GM19468 (cell line): Measurements from ENCODE around the gene FANCC.

Experiments
- ATAC-seq: cut with Tn5 transposase; IDR thresholded peaks from one replicate; pipeline ENCODE4 v1.9.1; 2021; ENCODE audit warnings: mild to moderate bottlenecking, moderate library complexity, moderate number of reproducible peaks; ENCODE audit not compliant: unreplicated experiment; ENCODE audit errors: extremely low read depth

FANCC gene

DNA sequence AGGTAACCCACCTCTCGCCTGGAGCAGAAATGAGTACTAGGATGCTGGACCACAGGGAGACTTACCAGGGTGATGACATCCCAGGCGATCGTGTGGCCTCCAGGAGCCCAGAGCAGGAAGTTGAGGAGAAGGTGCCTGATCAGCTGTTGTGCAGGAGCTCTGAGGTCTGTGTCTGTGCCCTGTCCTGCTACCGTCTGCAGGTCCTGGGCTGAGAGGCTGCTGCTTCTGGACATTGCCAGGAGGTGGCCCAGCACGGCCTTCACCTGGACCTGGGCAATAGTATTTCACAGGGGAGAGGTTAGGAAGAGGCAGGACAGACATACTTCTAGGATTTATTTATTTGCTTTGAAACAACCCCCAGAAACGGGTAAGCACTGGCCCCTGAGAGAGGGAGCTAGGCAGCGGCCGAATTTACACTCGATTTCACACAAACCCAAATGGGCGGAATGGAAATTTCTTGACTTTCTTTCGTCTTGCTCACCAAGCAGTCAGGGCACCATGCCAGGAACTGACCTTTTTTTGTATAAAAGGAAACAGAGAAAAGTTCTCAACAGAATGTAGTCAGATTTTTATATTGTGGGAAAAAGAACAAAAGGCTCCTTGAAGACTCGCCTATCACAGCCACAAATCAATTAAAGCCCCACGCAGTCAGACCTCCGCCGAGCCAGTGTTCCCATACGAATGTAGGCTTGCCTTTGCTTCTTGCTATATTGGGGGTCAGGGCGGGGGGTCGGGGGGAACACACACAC lies 210.3 kb downstream of the FANCC start:
- no peak for ATAC-seq

DNA sequence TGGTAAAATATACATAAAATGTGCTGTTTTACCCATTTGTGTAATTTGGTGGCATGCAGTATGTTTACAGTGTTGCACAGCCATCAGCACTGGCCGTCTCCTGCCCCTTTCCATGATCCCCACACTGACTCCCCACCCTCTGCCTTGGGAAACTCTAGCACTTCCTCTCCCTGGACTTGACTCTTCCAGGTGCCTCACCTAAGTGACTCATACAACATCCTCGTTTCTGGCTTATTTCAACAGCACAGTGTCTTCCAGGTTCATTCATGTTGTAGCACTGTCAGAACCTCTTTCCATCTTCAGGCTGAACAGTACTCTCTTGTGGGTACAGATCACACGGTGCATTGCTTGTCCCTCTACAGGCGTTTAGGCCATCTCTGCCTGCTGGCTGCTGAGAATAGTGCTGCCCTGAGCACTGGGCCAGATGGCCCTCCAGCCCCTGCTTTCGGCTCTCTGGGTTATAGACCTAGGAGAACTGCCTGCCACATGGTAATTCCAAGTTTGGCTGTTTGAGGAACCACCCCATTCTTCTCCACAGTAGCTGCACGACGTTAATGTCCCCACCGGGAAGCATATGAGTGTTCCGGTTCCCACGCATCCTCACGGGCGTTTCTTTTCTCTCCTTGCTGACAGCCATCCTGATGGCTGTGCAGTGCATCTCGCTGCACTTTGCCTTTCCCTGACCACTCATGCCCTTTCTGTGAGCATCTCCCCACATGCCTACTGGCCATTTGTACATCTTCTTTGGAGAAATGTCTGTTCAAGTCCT lies 211.8 kb downstream of the FANCC start:
- ATAC-seq = no peak

DNA sequence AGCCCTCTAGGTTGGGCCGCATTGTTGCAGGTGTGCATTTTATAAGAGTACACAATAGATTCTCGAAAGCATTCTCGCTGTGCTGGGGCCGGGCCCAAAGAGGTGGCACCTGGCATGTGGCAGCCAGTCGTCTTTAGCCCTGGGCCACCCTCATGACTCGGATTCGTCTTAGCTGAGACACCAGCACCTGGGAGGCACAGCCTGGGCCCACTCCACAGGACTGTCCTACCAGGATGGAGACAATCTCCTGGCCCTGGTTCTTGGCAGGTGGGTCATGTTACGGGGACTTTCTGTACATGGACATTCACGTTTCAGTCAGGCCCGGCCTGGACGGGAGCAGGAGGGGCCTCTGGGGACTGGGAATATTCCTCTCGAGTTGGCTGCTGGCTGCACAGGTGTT lies 212.5 kb downstream of the FANCC start:
- ATAC-seq = no peak

DNA sequence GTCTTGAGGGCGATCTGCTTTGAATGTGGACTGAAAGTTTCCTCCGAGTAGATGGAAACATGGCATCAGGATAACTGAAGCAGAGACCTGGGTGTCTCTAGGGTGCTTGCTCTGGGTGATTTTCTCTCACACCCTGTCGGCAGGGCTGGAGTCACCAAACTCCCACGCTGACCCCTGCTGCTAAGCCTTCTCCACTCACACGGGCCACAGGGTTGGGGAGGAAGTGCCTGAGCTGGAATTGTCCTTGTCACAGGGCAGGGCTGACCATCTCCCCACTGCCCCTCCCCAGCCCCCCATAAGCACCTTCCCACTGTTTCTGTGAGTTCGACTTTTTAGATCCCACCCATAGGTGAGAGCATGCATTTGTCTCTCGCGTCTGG lies 212.9 kb downstream of the FANCC start:
- no peak for ATAC-seq

DNA sequence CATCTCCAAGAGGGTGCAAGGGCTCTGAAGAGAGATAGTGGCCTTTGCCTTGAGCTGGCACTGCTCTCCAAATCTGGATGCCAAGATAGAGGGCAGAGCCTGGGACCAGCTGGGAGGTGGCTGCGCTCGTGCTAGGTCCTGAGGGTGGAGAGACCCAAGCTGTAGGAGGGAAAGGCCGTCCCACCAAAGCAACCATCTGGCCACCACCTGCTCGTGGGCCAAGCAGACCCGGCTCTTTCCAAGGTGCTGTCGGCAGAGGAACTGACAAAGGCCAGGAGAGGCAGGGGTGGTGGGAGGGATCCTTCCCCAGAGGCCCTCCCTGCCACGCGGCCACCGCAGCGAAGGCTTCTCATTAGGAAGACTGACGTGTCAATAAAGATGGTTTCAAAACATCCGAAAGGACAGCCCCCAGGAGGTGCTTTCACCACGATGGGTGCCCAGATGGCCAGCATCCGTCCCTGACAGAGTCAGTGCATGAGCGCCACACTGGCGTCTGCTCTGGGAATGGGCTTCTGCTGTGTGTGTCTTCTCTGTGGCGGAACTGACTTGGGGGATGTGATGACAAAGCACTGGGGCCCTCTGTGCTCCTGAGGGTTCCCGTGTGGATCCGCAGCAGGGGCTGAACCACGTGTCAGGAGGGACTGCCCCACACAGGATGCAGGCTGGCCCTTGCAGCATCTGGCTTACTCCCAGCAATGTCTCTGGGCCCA lies 213.5 kb downstream of the FANCC start:
- ATAC-seq = no peak

DNA sequence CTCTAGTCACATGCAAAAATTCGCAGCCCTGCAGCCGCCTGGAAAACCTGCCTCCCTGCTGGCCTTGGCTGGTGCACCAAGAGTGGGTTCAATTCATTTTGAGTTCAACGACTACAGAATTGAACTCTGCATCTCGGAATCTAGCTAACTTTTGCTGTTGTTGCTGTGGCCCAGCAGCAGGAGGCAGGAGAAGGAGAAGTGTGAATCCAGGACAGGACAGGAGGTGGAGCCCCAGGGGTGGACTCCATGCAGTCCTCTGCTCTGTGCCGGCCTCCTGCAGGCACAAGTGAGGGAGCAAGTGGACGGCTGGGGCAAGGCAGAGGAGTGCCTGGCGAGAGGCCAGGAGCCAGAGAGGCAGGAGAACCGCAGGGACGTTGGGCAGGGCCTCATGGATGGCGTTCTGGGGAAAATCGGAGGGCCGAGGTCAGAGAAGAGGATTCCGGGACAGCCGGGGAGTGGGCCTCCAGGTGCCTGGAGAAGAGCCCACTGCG lies 214.2 kb downstream of the FANCC start:
- ATAC-seq = no peak

DNA sequence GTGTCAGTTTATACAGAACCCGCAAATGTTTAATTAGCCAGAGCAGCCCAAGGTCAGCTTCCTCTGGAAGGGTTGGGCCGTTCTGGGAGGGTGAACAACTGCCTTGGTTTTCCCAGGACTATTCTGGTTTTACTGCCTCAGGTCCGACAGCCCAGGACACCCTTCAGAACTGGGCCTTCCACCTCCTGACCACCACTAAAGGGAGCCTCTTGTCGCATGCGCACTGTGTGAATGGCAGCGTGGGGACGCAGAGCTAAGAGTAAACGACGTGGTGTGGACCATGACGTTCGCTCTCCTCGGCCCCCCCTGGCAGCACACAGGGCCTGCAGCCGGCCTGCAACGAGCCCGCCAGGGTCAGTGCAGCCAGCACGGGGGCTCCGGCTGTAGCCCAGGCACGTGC lies 214.9 kb downstream of the FANCC start:
- no peak for ATAC-seq

DNA sequence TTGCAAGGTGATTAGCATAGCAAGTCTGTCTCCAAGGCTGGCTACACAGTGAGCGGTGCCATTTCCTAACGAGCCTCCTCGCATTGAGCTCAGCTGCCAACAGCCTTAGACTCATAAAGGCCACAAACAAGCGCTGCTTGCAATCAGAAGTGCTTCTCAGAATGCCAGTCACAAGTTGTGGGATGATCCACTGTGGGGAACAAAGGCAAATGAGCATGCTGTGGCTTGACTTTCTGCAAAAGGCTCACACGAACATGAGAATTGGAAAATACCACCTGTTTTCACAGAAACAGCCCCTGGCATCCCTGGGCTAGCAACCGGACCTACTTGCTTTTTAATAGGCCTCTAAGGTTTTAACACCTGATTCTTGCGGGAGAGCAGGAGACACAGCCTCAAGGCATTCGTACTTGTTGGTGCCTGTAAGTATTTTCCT lies 215.5 kb downstream of the FANCC start:
- no peak for ATAC-seq

DNA sequence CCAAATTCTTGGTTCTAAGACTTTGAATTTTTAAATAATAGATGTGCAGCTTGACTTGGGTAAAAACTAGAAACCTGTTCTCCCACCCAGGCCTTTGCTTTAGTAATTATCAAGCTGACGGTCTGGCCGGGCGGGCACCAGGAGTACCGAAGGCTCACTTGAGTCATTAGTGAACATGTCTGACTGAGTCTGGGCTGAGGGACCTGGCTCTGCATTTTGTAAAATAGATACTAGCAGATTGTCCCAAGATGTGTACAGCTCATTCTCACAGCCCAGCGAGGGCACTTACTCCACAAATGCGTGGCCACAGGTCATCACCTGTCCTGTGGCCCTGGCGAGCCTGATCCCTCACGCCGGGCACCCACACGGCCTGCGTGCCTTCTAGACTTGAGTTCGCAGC lies 216.2 kb downstream of the FANCC start:
- no peak for ATAC-seq

DNA sequence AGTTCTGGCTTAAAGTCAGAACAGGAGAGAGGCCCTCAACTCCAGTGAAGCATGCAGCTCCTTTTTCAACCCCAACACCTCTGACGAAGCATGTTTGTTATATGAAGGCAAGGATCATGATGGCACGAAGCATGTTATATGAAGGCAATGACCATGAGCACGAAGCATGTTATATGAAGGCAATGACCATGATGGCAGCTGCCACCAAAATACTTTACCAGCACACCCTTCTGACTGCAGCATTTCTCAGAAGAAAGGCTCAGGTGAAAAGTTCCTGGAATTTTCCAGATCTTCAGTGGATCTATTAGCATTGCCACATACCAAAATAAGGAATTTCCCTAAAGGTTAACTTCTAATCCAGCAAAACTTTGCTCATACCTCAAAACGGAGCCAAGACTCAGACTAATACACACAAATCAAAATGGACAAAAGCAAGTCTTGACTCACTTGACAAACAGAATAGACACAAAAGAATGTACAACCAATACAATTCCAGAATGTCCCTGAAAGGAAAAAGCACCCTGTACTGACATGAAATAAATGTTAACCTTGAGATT lies 217.4 kb downstream of the FANCC start:
- ATAC-seq = no peak

DNA sequence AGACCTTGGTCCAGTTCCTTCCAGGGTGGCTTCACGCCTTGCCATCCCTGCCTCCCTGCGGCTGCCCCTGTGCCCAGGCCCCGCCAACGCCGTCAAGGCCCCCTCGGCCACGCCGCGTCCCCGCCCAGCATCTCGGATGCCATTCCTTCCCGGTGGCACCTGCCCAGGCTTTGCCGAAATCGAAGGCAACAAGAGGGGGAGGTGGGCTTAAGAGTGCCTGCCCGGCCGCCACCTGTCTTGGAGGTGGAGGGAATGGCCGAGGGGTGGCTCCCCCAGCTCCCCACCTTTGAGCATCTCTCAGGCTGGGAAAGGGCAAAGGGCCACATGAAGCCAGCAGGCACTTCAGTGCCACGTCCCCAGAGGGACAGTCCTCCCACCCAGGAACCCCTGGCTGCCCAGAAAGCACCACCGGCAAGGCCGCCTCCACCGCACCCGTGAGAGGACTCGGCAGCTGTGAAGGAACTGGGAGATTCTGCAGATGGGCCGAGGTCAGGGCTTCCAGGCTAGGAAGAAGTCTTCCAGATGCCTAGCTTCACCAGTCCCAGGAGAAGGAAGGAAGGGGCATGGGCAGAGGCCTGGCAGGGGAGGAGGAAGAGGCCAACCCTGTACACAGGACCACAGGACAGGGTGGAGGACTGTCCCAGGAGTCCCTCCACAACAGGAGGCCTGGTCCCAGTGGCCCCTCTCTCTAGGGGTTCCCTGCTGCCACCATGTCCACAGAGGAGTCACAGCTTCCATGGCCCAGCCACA lies 218.0 kb downstream of the FANCC start:
- no peak for ATAC-seq

DNA sequence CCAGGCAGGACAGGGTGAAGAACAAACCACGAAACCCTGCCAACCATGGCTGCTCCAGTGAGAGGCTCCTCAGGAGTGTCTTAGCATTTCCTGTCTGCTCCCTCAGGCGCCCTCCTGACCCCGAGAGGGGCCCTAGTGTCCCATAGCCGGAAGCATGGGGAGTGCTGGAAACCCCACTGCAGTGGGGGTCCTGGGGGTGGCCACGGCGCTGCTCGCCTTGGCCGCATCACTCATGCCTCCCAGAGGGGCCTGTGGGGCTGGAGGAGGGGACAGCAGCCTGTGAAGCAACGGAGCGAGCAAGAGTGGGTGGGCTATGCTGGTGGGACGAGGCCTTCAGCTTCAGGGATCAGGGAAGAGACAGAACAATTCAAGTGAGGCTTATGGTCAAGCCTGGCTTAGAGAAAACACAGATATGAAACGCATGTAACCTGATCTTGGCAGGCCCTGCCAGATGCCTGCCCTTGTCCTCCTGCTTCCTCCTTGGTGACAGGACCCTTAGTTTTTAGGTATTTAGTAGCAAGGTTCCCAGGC lies 219.1 kb downstream of the FANCC start:
- ATAC-seq = no peak

DNA sequence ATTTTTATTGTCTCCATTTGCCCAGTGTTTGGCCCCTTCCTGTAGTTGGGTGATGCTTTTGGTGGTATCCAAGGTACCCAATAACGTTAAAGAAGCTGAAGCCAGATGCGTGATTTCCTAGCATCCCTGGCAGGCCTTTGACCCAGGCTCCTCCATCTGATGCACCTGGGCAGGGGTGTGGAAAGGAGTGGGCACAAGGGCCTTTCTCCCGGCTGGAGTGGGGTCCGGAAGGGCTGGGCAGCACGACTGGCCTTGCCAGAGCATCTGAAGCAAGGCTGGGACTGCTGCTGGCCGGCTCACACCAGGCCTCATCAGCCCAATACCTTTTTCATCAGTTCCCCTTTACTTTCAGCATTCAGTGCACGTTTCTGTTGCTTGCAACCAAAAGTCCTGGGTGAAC lies 220.2 kb downstream of the FANCC start:
- no peak for ATAC-seq

DNA sequence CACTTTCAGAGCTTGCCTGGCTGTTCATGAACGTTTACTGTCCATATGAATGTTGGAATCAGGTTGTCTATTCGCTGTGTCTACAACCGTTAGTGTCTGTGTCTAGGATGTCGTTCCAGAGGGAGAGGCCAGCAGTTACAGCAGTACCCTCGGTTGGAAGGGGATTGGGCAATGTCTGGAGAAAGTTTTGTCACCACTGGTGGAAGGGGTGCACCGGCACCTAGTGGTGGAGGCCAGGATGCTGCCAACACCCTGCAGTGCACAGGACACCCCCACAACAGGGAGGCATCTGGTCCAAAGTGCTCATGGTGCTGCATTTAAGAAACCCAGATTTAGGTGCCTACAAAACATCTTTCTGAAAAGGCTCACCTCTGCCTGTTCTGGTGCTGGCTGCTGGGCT lies 220.7 kb downstream of the FANCC start:
- ATAC-seq = no peak

DNA sequence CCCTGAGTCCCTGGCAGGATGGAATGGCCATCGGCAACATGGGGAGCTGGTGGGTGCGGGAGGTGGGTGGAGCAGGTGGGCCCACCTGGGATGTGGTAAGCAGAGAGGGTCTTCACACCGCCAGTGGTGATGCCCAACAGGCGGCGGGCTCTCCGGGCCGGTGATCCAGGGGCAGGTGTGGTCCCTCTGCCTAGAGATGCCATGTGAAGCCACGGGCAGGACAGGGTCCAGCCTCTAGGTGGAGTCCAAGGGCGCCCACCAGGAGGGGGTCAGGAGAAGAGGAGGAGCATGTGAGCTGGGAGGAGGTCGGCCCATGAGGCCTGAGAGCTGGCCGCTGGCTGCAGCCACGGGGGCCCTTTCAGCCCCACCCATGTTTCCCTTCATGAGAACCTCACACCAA lies 221.1 kb downstream of the FANCC start:
- no peak for ATAC-seq

DNA sequence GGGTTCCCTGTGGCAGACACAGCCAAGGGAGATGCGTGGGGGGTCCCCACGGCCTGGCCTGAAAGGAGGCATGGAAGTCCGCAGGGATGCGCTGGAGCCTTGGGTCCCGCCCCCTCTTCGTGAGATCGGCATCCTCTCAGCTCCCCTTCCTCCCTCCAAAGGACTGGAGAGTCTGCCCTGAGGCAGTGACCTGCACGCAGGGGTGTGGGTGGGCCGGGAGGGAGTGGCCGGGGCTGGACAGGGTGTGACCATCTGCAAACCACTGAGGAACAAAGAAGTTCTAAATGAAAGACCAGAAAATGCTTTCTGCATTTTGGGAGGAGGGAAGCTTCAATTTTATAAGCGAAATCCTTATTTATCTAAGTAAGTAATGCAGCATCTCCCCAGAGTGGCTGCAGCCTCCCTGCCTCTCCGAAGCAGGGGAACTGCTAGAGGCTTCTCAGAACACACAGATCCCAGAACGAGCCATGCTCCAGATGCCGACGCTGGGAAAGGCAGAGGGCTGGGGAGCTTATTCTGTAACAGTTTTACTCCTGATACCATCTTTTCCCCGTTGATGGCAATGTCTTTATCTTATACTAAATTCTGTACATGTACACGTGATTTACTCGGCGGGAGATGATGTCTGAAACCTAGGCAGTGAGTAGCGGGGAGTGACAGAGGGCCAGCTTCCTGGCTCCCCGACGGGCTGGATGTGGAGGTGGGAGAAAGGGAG lies 221.7 kb downstream of the FANCC start:
- ATAC-seq = no peak

DNA sequence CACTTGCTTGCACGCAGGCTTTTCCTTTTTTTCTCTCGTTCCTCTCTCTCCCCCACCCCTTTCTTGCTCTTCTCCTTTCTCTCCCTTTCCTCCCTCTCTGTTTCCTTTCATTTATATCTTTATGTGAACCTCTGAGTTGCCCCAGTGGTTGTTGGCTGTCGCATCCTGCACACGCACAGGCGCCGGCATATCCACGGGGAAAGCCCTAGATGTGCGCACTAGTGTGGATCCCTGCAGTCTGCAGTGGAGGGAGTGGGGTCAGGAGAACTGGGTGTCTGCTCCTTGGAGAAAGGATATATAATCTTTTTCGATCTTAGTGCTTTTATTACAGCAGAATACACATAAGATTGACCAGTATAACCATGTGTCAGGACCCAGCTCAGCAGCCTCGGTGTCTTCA lies 223.5 kb downstream of the FANCC start:
- ATAC-seq = no peak

DNA sequence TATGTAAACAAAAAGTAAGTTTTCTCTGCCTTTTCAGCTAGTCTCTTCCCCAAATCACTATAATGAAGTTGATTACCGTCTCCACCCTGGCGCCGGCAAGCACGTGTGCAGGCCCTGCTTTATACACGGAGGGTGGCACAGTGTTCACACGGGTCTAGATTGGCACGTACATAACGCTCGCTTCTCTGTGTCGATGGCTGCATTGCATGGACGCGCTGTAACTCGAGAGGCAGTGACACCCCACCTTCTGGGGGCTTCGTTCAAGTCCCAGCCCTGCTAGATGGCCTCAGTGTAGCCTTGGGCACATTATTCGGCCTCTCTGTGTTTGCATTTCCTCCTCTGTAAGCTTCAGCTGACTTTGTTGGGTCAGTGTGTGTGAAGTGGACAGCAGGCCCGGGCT lies 223.9 kb downstream of the FANCC start:
- ATAC-seq = no peak
